ENCODE data around the gene KMT2C. TPM values are rescaled to one million over a fixed set of nuclear protein-coding genes. Genes with fewer than 3 reads are reported as not detected.

KMT2C gene
- total RNA-seq, 1 donor from 2014 or later: 74.3 TPM

- DNase-seq (ENCODE audit: low read depth): no peak
These were observed 292.7 kb downstream of the KMT2C start for GRCh38 chr7:152142976-152143595.

GRCh38 chr7:152140560-152140959 is 295.2 kb downstream of the KMT2C start:
- no peak for DNase-seq (ENCODE audit: low read depth)

- DNase-seq (ENCODE audit: low read depth): no peak
These were observed 295.7 kb downstream of the KMT2C start for GRCh38 chr7:152140067-152140466.

GRCh38 chr7:152137476-152138025 is 298.3 kb downstream of the KMT2C start:
- DNase-seq (ENCODE audit: low read depth): no peak

- DNase-seq (ENCODE audit: low read depth): no peak
These were observed 299.1 kb downstream of the KMT2C start for GRCh38 chr7:152136686-152137085.

- no peak for DNase-seq (ENCODE audit: low read depth)
These were observed 302.0 kb downstream of the KMT2C start for GRCh38 chr7:152133804-152134203.

- no peak for DNase-seq (ENCODE audit: low read depth)
These were observed 303.0 kb downstream of the KMT2C start for GRCh38 chr7:152132812-152133211.

- DNase-seq (ENCODE audit: low read depth): no peak
These were observed 303.8 kb downstream of the KMT2C start for GRCh38 chr7:152131981-152132494.

- no peak for DNase-seq (ENCODE audit: low read depth)
These were observed 304.9 kb downstream of the KMT2C start for GRCh38 chr7:152130658-152131590.

- no peak for DNase-seq (ENCODE audit: low read depth)
These were observed 306.1 kb downstream of the KMT2C start for GRCh38 chr7:152129682-152130081.

- DNase-seq (ENCODE audit: low read depth): no peak
These were observed 306.9 kb downstream of the KMT2C start for GRCh38 chr7:152128741-152129461.

GRCh38 chr7:152128252-152128651 is 307.6 kb downstream of the KMT2C start:
- DNase-seq (ENCODE audit: low read depth): no peak

- no peak for DNase-seq (ENCODE audit: low read depth)
These were observed 308.6 kb downstream of the KMT2C start for GRCh38 chr7:152127229-152127628.

- DNase-seq (ENCODE audit: low read depth): no peak
These were observed 309.1 kb downstream of the KMT2C start for GRCh38 chr7:152126741-152127140.

- no peak for DNase-seq (ENCODE audit: low read depth)
These were observed 313.3 kb downstream of the KMT2C start for GRCh38 chr7:152122540-152122939.

- DNase-seq (ENCODE audit: low read depth): no peak
These were observed 314.4 kb downstream of the KMT2C start for GRCh38 chr7:152121432-152121831.

GRCh38 chr7:152120776-152121175 is 315.0 kb downstream of the KMT2C start:
- DNase-seq (ENCODE audit: low read depth): no peak

GRCh38 chr7:152120210-152120609 is 315.6 kb downstream of the KMT2C start:
- no peak for DNase-seq (ENCODE audit: low read depth)

GRCh38 chr7:152117356-152117755 is 318.4 kb downstream of the KMT2C start:
- DNase-seq (ENCODE audit: low read depth): no peak

GRCh38 chr7:152115021-152115718 is 320.6 kb downstream of the KMT2C start:
- DNase-seq (ENCODE audit: low read depth): no peak

GRCh38 chr7:152112829-152113228 is 323.0 kb downstream of the KMT2C start:
- no peak for DNase-seq (ENCODE audit: low read depth)

All from renal cortical epithelial cell (primary cell).